Natural killer cell (primary cell): ENCODE measurements around the gene C19orf25. TPM values are rescaled to one million over a fixed set of nuclear protein-coding genes. Genes with fewer than 3 reads are reported as not detected.

Experiments
- ATAC-seq, 3 donors: fragments of 150-1000 bp in 2 of 3; fragments of 200-7000 bp in 1 of 3; cut with Tn5 transposase; 1 replicate in 1 of 3; 2 replicates in 2 of 3; pipeline ENCODE4 v1.10.0; 2021; ENCODE audit warnings: mild to moderate bottlenecking in 2 of 3, moderate library complexity in 2 of 3
- DNase-seq, 2 donors: peaks; one replicate each; pipeline versions ENCODE4 v3.0.0 to v3.0.0-alpha.2; 2013 to 2021; ENCODE audit warnings: mixed read lengths in 1 of 2
- H3K27ac ChIP-seq: one replicate; pipeline ENCODE4 v1.5.1; 2013; ENCODE audit warnings: mild to moderate bottlenecking, low read length
- H3K27me3 ChIP-seq: one replicate; pipeline ENCODE4 v1.6.1; 2013; ENCODE audit warnings: low read length; ENCODE audit not compliant: control insufficient read depth, insufficient read depth
- H3K36me3 ChIP-seq: one replicate; pipeline ENCODE4 v1.6.1; 2013; ENCODE audit warnings: low read length; ENCODE audit not compliant: control insufficient read depth, insufficient read depth
- H3K4me1 ChIP-seq: one replicate; pipeline ENCODE4 v1.6.1; 2013; ENCODE audit warnings: low read length; ENCODE audit not compliant: control insufficient read depth, insufficient read depth
- H3K4me3 ChIP-seq: one replicate; pipeline ENCODE4 v1.5.1; 2013; ENCODE audit warnings: low read length
- H3K9me3 ChIP-seq: one replicate; pipeline ENCODE4 v1.6.1; 2013; ENCODE audit warnings: low read length; ENCODE audit not compliant: control insufficient read depth, insufficient read depth
- H3K27ac Mint-ChIP-seq, 2 donors: one replicate each; pipeline ENCODE4 v1.8.0; 2022; ENCODE audit warnings: mild to moderate bottlenecking in 2 of 2, mixed read lengths in 2 of 2, moderate library complexity in 1 of 2
- H3K27me3 Mint-ChIP-seq, 2 donors: one replicate each; pipeline ENCODE4 v1.8.0; 2022; ENCODE audit warnings: low read depth in 2 of 2, mixed read lengths in 2 of 2
- H3K36me3 Mint-ChIP-seq: one replicate; pipeline ENCODE4 v1.8.0; 2022; ENCODE audit warnings: mixed read lengths
- H3K4me1 Mint-ChIP-seq, 2 donors: one replicate each; pipeline ENCODE4 v1.8.0; 2022; ENCODE audit warnings: mixed read lengths in 2 of 2
- H3K4me3 Mint-ChIP-seq: one replicate; pipeline ENCODE4 v1.8.0; 2022; ENCODE audit warnings: mild to moderate bottlenecking, moderate library complexity, mixed read lengths
- H3K9me3 Mint-ChIP-seq, 2 donors: one replicate each; pipeline ENCODE4 v1.8.0; 2022; ENCODE audit warnings: mixed read lengths in 2 of 2
- CTCF ChIP-seq: fragments of 200-600 bp; IDR thresholded peaks from one replicate; pipeline ENCODE4 v1.8.0; 2022; ENCODE audit warnings: antibody characterized with exemption
- WGBS: methylation state at CpG from one replicate; pipeline ENCODE4 v1.1.7; 2013; ENCODE audit warnings: missing lambda C conversion rate; ENCODE audit not compliant: insufficient coverage; 5-methylcytosine and 5-hydroxymethylcytosine counted together
- intact Hi-C: fragments of 100-400 bp; cut with micrococcal nuclease; formaldehyde crosslinking; loops from one replicate; pipeline ENCODE4 v1.14.2; 2022
- total RNA-seq, 4 donors: library from RNA; stranded (reverse); fragments of 120-200 nt in 1 of 4; gene quantifications; one replicate each; pipeline versions ENCODE4 v1.2.3 to v1.2.4, GENCODE V29; 2013 to 2022

C19orf25 gene
- total RNA-seq, 3 donors from 2014 or later (not counting 1 experiment from before 2014, with no cell fraction given): 30.2 to 42.2 (median 34.3) TPM

- H3K27me3 ChIP-seq: peaks cover 12% of the 10 kb centered on the region
- intact Hi-C loops: no loop called here
Measured at GRCh38 chr19:1509602-1510441, 30.8 kb upstream of the C19orf25 start.

GRCh38 chr19:1508507-1508856, 29.5 kb upstream of the C19orf25 start:
- Histone ChIP-seq H3K4me3 (no peak overlapping the region), H3K9me3 (peaks cover 9% of the 10 kb centered on the region), H3K27me3 (peaks cover 11% of the 10 kb centered on the region), H3K27ac (no peak overlapping the region), H3K36me3 (no peaks in the 10 kb centered on the region), H3K4me1 (peaks cover 33% of the 10 kb centered on the region)
- Mint-ChIP-seq H3K36me3 (no peaks in the 10 kb centered on the region), H3K27ac (peak overlapping the region in 1 of 2 donors; percentile 94), H3K27me3 (peaks cover 15 to 30% of the 10 kb centered on the region in 2 donors), H3K4me1 (peaks cover 10 to 20% of the 10 kb centered on the region in 2 donors), H3K4me3 (peak overlapping the region; percentile 45), H3K9me3 (no peaks in the 10 kb centered on the region)
- DNase-seq (no peak), ATAC-seq (no peak)
- 40% methylated on average over 12 of the region's 12 CpGs for WGBS
- no peak for TF ChIP-seq CTCF
- intact Hi-C loops: no loop called here

More at GRCh38 chr19:1509602-1510441, 30.8 kb upstream of the C19orf25 start:
- ATAC-seq (no peak), DNase-seq (no peak)
- no peaks in the 10 kb centered on the region for H3K36me3 Mint-ChIP-seq
- no peak overlapping the region for H3K27ac ChIP-seq
- H3K4me3 ChIP-seq: no peak overlapping the region
- peaks cover 9% of the 10 kb centered on the region for H3K9me3 ChIP-seq
- peaks cover 34% of the 10 kb centered on the region for H3K4me1 ChIP-seq
- no peaks in the 10 kb centered on the region for H3K9me3 Mint-ChIP-seq
- H3K27me3 Mint-ChIP-seq: peaks cover 15 to 26% of the 10 kb centered on the region in 2 donors
- no peak for TF ChIP-seq CTCF
- no peak overlapping the region for H3K4me3 Mint-ChIP-seq
- 49% methylated on average over 11 of the region's 11 CpGs for WGBS
- no peaks in the 10 kb centered on the region for H3K36me3 ChIP-seq
- peaks cover 10 to 25% of the 10 kb centered on the region in 2 donors for H3K4me1 Mint-ChIP-seq
- no peak overlapping the region for H3K27ac Mint-ChIP-seq

- Mint-ChIP-seq H3K27me3 (peaks cover 15 to 30% of the 10 kb centered on the region in 2 donors), H3K4me1 (peaks cover 10 to 20% of the 10 kb centered on the region in 2 donors), H3K36me3 (no peaks in the 10 kb centered on the region), H3K9me3 (no peaks in the 10 kb centered on the region), H3K4me3 (peak overlapping the region; percentile 78), H3K27ac (peak overlapping the region; percentile 83 to 94)
- Histone ChIP-seq H3K36me3 (no peaks in the 10 kb centered on the region), H3K27me3 (peaks cover 15% of the 10 kb centered on the region), H3K9me3 (peaks cover 9% of the 10 kb centered on the region), H3K27ac (peak overlapping the region; percentile 41), H3K4me3 (peak overlapping the region; percentile 40), H3K4me1 (peaks cover 35% of the 10 kb centered on the region)
- ATAC-seq (peak; percentile 90 to 95 (median 91)), DNase-seq (peak; percentile 90 to 97)
- 2% methylated on average over 46 of the region's 46 CpGs for WGBS
- intact Hi-C loops: loop anchor here (1.0 kb wide), 1 partner anchor 18 kb away; the partner anchor contains the start of gene PCSK4
- no peak for TF ChIP-seq CTCF
Measured at GRCh38 chr19:1507763-1508506, 28.9 kb upstream of the C19orf25 start.
